HepG2 (cell line): ENCODE results near the gene ZNF581. TPM values are rescaled to one million over a fixed set of nuclear protein-coding genes. Genes with fewer than 3 reads are reported as not detected.

Experiments
- ATAC-seq: fragments of 200-7000 bp; cut with Tn5 transposase; 3 replicates; pipeline ENCODE4 v1.9.1; 2020; ENCODE audit warnings: mild to moderate bottlenecking, moderate library complexity
- BruUV-seq: library from RNA; stranded (reverse); fragments of 400-500 nt; replicated peaks from 2 replicates; lab custom pipeline; 2021; lab: Mats Ljungman, UMichigan
- CTCF ChIA-PET: fragments of 300-600 bp; formaldehyde crosslinking; extraction: SDS; loops from one replicate; lab custom pipeline; 2021; ENCODE audit warnings: low total read pairs, inconsistent platforms, low intra/inter-chr PET ratio; lab: Yijun Ruan, JAX
- POLR2A ChIA-PET: fragments of 350-600 bp; sonication (Branson Sonifier 250); formaldehyde crosslinking; loops from one replicate; lab custom pipeline; 2020; ENCODE audit warnings: antibody characterized with exemption, inconsistent platforms; lab: Yijun Ruan, JAX
- DNase-seq: peaks from one replicate; pipeline ENCODE4 v3.0.0-alpha.2; 2015; ENCODE audit warnings: low spot score
- FAIRE-seq: peaks from 3 replicates; lab custom pipeline; 2011; peaks lifted over from hg19 to GRCh38; lab: Jason Lieb, UNC
- H2AFZ ChIP-seq: one replicate; pipeline ENCODE4 v1.6.1; 2011; ENCODE audit warnings: low read length, inconsistent platforms
- H3K27ac ChIP-seq: fragments of 300-600 bp; 3 replicates; pipeline ENCODE4 v1.8.0; 2011; ENCODE audit warnings: mixed run types, mild to moderate bottlenecking, mixed read lengths, low read length, inconsistent platforms; ENCODE audit not compliant: insufficient read depth; ENCODE audit errors: extremely low read length
- H3K27me3 ChIP-seq, 2 experiments: fragments of 200-600 bp in 1 of 2; 2 replicates in 1 of 2; 3 replicates in 1 of 2; pipeline versions ENCODE4 v1.6.0 to v1.8.0; 2011; ENCODE audit warnings: low read length in 2 of 2, mild to moderate bottlenecking in 2 of 2, moderate library complexity in 2 of 2, inconsistent platforms in 1 of 2; ENCODE audit not compliant: insufficient read depth in 2 of 2, control insufficient read depth in 1 of 2
- H3K36me3 ChIP-seq, 2 experiments: fragments of 200-600 bp in 1 of 2; replicated peaks in 1 of 2; 2 replicates in 1 of 2; 3 replicates in 1 of 2; pipeline versions ENCODE4 v1.5.1 to v1.8.0; 2011; ENCODE audit warnings: low read length in 2 of 2, inconsistent platforms in 1 of 2; ENCODE audit not compliant: insufficient read depth in 2 of 2, control insufficient read depth in 1 of 2
- H3K4me1 ChIP-seq: 2 replicates; pipeline ENCODE4 v1.5.1; 2012; ENCODE audit warnings: low read length, inconsistent platforms; ENCODE audit not compliant: insufficient read depth
- H3K4me2 ChIP-seq: 2 replicates; pipeline ENCODE4 v1.6.0; 2011; ENCODE audit warnings: low read depth, low read length, inconsistent platforms
- H3K4me3 ChIP-seq, 3 experiments: fragments of 200-600 bp in 1 of 3; sonication (generic), shearing (Covaris generic) in 1 of 3; replicated peaks in 1 of 3; 2 replicates each; pipeline ENCODE4 v1.5.1; 2011 to 2016; ENCODE audit warnings: low read length in 3 of 3, inconsistent platforms in 2 of 3, low read depth in 2 of 3, mild to moderate bottlenecking in 2 of 3, control low read depth in 1 of 3, mixed read lengths in 1 of 3; ENCODE audit not compliant: insufficient read depth in 1 of 3
- H3K79me2 ChIP-seq: one replicate; pipeline ENCODE4 v1.6.1; 2011; ENCODE audit warnings: low read length, inconsistent platforms; ENCODE audit not compliant: insufficient read depth
- H3K9ac ChIP-seq: 2 replicates; pipeline ENCODE4 v1.6.0; 2011; ENCODE audit warnings: mild to moderate bottlenecking, low read depth, low read length, inconsistent platforms; ENCODE audit not compliant: insufficient read depth
- H3K9me3 ChIP-seq: 2 replicates; pipeline ENCODE4 v1.5.1; 2012; ENCODE audit warnings: mild to moderate bottlenecking, low read length
- H4K20me1 ChIP-seq: 2 replicates; pipeline ENCODE4 v1.6.0; 2011; ENCODE audit warnings: inconsistent platforms, mild to moderate bottlenecking, low read length, moderate library complexity; ENCODE audit not compliant: insufficient read depth
- BCL6 ChIP-seq: IDR thresholded peaks from 2 replicates; pipeline ENCODE4 v1.6.1; 2016; ENCODE audit warnings: missing genetic modification reagents, missing compliant biosample characterization
- CBX5 ChIP-seq: sonication (generic); formaldehyde crosslinking; IDR thresholded peaks from 2 replicates; pipeline ENCODE4 v1.4.0; 2020; ENCODE audit warnings: missing genetic modification reagents, borderline replicate concordance
- MXD4 ChIP-seq: IDR thresholded peaks from 2 replicates; pipeline ENCODE4 v1.6.1; 2016; ENCODE audit warnings: mild to moderate bottlenecking, missing biosample characterization, missing genetic modification reagents
- TEAD3 ChIP-seq: optimal IDR thresholded peaks from 2 replicates; pipeline ENCODE3; 2016; ENCODE audit warnings: borderline replicate concordance
- ZNF331 ChIP-seq: sonication (generic); formaldehyde crosslinking; IDR thresholded peaks from 2 replicates; pipeline ENCODE4 v1.4.0; 2020; ENCODE audit warnings: missing genetic modification reagents
- ZNF605 ChIP-seq: sonication (generic); formaldehyde crosslinking; IDR thresholded peaks from 2 replicates; pipeline ENCODE4 v1.8.0; 2022; ENCODE audit warnings: mild to moderate bottlenecking, missing genetic modification reagents
- ZNF720 ChIP-seq: sonication (generic); formaldehyde crosslinking; IDR thresholded peaks from 2 replicates; pipeline ENCODE4 v1.4.0; 2020; ENCODE audit warnings: missing genetic modification reagents
- WGBS: methylation state at CpG from one replicate; pipeline ENCODE4 v1.1.6; 2017; ENCODE audit warnings: low lambda C conversion rate; 5-methylcytosine and 5-hydroxymethylcytosine counted together
- in situ Hi-C: cut with HindIII; loops from 2 replicates; pipeline ENCODE4 v1.10.0; 2017; ENCODE audit warnings: low pct_unique_long_range_greater_than_20kb; ENCODE audit not compliant: extremely low pct_ligation_motif_present
- intact Hi-C: fragments of 100-400 bp; cut with micrococcal nuclease; formaldehyde crosslinking; loops from one replicate; pipeline ENCODE4 v1.10.0; 2022; ENCODE audit not compliant: unreplicated experiment
- polyA plus RNA-seq, 8 experiments: library from polyadenylated mRNA; depleted of rRNA in 3 of 8; stranded (reverse) in 7 of 8; unstranded in 1 of 8; fragments of >200 nt; fragmentation: Illumina TruSeq in 4 of 8; extraction: Trizol in 4 of 8; gene quantifications; 2 replicates each; pipeline versions ENCODE4 v1.2.1 to v1.2.3, GENCODE V29; 2011 to 2016; ENCODE audit warnings: low read depth in 4 of 8, missing spikeins in 1 of 8, mixed read lengths in 1 of 8; ENCODE audit not compliant: insufficient read depth in 1 of 8
- total RNA-seq, 5 experiments: library from RNA; depleted of rRNA; stranded (reverse); fragments of >200 nt; fragmentation: Illumina TruSeq; extraction: Trizol; gene quantifications; 2 replicates each; pipeline ENCODE4 v1.2.3, GENCODE V29; 2016; ENCODE audit warnings: low read depth in 1 of 5
- TF ChIP-seq, protein P1 (sequence below): sonication (generic); formaldehyde crosslinking; IDR thresholded peaks from 2 replicates; pipeline ENCODE4 v1.8.0; 2022; ENCODE audit warnings: missing genetic modification reagents, mild to moderate bottlenecking, borderline replicate concordance
- TF ChIP-seq, protein P2 (sequence below): sonication (generic); formaldehyde crosslinking; IDR thresholded peaks from 2 replicates; pipeline ENCODE4 v1.4.0; 2020; ENCODE audit warnings: missing genetic modification reagents
- TF ChIP-seq, protein P3 (sequence below): sonication (generic); formaldehyde crosslinking; IDR thresholded peaks from 2 replicates; pipeline ENCODE4 v1.4.0; 2020; ENCODE audit warnings: mild to moderate bottlenecking, missing genetic modification reagents, borderline replicate concordance
- TF ChIP-seq, protein P4 (sequence below): sonication (generic); formaldehyde crosslinking; IDR thresholded peaks from 2 replicates; pipeline ENCODE4 v1.5.1; 2020; ENCODE audit warnings: missing genetic modification reagents, mild to moderate bottlenecking, borderline replicate concordance
- TF ChIP-seq, protein P5 (sequence below): IDR thresholded peaks from 2 replicates; pipeline ENCODE4 v1.6.1; 2016; ENCODE audit warnings: missing compliant biosample characterization, missing genetic modification reagents, borderline replicate concordance

Gene ZNF581
- total and polyA plus RNA-seq, 2 of the 13 experiments (the other 11 are each of a cell fraction or from before 2014, with no cell fraction given) = 19.6 to 49.5 TPM

DNA sequence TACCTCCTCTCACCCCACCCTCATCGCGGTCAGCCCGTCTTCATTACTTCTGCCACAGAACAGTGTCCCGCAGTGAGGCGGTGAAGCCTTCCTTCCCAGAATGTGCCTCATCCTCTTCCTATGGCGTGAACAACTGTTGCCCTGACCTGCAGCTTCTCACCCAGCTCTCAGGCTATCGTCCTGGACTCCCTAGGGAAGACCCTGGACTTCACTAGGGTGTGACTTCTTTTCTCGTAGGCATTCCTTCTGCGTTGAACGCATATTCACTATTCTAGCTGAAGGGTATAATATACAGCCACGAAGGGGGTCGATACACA is 37.0 kb upstream of the ZNF581 start:
- POLR2A ChIA-PET = interaction anchor here (0.7 to 2.8 kb wide), 12 partner anchors 14 to 347 kb away, joined by 3 to 23 read pairs (median 5); partner anchors contain the start of genes PPP6R1, ZNF628 and ZNF784
- CTCF ChIA-PET = interaction anchor here (3.0 kb wide), 1 partner anchor 90 kb away, joined by 25 read pairs; no protein-coding TSS in a partner anchor
- FAIRE-seq (no peak), DNase-seq (no peak), ATAC-seq (peak; percentile 6)
- H3K4me1 ChIP-seq = peaks cover 42% of the 10 kb centered on the region
- no peaks in the 10 kb centered on the region for H4K20me1 ChIP-seq
- peak overlapping the region; percentile 95 for H3K4me2 ChIP-seq
- H3K36me3 ChIP-seq = peaks cover 0 to 2% of the 10 kb centered on the region in 2 experiments; a peak in 1 of 5 replicates
- no peak overlapping the region for H2AFZ ChIP-seq
- H3K27ac ChIP-seq = peak overlapping the region; percentile 7
- in situ Hi-C loops = loop anchor here (5.0 kb wide), 1 partner anchor 89 kb away; no protein-coding TSS in a partner anchor
- peak overlapping the region; percentile 84 for H3K9ac ChIP-seq
- H3K9me3 ChIP-seq = no peaks in the 10 kb centered on the region
- WGBS = 27% methylated on average over 12 of the region's 12 CpGs
- BruUV-seq = no TSS peak
- H3K4me3 ChIP-seq = peak overlapping the region; percentile 81 to 85 (median 84)
- H3K27me3 ChIP-seq = no peaks in the 10 kb centered on the region; a peak in 1 of 5 replicates
- intact Hi-C loops = loop anchor here (1.0 to 10.0 kb wide), 2 partner anchors 52 to 89 kb away; no protein-coding TSS in a partner anchor
- peaks cover 15% of the 10 kb centered on the region for H3K79me2 ChIP-seq
- TF ChIP-seq MXD4 (CRISPR knock-in tag) = no peak
- 0 out of 2 replicates have a peak, but pooled peaks have one; percentile 4 for TF ChIP-seq ZNF331
- no peak for TF ChIP-seq BCL6
- TF ChIP-seq, protein P1, sequence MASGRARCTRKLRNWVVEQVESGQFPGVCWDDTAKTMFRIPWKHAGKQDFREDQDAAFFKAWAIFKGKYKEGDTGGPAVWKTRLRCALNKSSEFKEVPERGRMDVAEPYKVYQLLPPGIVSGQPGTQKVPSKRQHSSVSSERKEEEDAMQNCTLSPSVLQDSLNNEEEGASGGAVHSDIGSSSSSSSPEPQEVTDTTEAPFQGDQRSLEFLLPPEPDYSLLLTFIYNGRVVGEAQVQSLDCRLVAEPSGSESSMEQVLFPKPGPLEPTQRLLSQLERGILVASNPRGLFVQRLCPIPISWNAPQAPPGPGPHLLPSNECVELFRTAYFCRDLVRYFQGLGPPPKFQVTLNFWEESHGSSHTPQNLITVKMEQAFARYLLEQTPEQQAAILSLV (CRISPR knock-in tag) = no peak
- TF ChIP-seq, protein P2, sequence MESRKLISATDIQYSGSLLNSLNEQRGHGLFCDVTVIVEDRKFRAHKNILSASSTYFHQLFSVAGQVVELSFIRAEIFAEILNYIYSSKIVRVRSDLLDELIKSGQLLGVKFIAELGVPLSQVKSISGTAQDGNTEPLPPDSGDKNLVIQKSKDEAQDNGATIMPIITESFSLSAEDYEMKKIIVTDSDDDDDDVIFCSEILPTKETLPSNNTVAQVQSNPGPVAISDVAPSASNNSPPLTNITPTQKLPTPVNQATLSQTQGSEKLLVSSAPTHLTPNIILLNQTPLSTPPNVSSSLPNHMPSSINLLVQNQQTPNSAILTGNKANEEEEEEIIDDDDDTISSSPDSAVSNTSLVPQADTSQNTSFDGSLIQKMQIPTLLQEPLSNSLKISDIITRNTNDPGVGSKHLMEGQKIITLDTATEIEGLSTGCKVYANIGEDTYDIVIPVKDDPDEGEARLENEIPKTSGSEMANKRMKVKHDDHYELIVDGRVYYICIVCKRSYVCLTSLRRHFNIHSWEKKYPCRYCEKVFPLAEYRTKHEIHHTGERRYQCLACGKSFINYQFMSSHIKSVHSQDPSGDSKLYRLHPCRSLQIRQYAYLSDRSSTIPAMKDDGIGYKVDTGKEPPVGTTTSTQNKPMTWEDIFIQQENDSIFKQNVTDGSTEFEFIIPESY (CRISPR knock-in tag) = 0 out of 2 replicates have a peak, but pooled peaks have one; percentile 3
- TF ChIP-seq, protein P3, sequence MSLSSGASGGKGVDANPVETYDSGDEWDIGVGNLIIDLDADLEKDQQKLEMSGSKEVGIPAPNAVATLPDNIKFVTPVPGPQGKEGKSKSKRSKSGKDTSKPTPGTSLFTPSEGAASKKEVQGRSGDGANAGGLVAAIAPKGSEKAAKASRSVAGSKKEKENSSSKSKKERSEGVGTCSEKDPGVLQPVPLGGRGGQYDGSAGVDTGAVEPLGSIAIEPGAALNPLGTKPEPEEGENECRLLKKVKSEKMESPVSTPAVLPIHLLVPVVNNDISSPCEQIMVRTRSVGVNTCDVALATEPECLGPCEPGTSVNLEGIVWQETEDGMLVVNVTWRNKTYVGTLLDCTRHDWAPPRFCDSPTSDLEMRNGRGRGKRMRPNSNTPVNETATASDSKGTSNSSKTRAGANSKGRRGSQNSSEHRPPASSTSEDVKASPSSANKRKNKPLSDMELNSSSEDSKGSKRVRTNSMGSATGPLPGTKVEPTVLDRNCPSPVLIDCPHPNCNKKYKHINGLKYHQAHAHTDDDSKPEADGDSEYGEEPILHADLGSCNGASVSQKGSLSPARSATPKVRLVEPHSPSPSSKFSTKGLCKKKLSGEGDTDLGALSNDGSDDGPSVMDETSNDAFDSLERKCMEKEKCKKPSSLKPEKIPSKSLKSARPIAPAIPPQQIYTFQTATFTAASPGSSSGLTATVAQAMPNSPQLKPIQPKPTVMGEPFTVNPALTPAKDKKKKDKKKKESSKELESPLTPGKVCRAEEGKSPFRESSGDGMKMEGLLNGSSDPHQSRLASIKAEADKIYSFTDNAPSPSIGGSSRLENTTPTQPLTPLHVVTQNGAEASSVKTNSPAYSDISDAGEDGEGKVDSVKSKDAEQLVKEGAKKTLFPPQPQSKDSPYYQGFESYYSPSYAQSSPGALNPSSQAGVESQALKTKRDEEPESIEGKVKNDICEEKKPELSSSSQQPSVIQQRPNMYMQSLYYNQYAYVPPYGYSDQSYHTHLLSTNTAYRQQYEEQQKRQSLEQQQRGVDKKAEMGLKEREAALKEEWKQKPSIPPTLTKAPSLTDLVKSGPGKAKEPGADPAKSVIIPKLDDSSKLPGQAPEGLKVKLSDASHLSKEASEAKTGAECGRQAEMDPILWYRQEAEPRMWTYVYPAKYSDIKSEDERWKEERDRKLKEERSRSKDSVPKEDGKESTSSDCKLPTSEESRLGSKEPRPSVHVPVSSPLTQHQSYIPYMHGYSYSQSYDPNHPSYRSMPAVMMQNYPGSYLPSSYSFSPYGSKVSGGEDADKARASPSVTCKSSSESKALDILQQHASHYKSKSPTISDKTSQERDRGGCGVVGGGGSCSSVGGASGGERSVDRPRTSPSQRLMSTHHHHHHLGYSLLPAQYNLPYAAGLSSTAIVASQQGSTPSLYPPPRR (CRISPR knock-in tag) = no peak
- peak; percentile 5 for TF ChIP-seq TEAD3 (CRISPR knock-in tag)
- 0 out of 2 replicates have a peak, but pooled peaks have one; percentile 35 for TF ChIP-seq ZNF605
- TF ChIP-seq, protein P4, sequence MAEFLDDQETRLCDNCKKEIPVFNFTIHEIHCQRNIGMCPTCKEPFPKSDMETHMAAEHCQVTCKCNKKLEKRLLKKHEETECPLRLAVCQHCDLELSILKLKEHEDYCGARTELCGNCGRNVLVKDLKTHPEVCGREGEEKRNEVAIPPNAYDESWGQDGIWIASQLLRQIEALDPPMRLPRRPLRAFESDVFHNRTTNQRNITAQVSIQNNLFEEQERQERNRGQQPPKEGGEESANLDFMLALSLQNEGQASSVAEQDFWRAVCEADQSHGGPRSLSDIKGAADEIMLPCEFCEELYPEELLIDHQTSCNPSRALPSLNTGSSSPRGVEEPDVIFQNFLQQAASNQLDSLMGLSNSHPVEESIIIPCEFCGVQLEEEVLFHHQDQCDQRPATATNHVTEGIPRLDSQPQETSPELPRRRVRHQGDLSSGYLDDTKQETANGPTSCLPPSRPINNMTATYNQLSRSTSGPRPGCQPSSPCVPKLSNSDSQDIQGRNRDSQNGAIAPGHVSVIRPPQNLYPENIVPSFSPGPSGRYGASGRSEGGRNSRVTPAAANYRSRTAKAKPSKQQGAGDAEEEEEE = 0 out of 2 replicates have a peak, but pooled peaks have one; percentile 34
- TF ChIP-seq, protein P5, sequence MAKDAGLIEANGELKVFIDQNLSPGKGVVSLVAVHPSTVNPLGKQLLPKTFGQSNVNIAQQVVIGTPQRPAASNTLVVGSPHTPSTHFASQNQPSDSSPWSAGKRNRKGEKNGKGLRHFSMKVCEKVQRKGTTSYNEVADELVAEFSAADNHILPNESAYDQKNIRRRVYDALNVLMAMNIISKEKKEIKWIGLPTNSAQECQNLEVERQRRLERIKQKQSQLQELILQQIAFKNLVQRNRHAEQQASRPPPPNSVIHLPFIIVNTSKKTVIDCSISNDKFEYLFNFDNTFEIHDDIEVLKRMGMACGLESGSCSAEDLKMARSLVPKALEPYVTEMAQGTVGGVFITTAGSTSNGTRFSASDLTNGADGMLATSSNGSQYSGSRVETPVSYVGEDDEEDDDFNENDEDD (CRISPR knock-in tag) = no peak
- 0 out of 2 replicates have a peak, but pooled peaks have one; percentile 11 for TF ChIP-seq CBX5
- 0 out of 2 replicates have a peak, but pooled peaks have one; percentile 41 for TF ChIP-seq ZNF720
